HepG2 (cell line): ENCODE results near the gene CLHC1. TPM values are rescaled to one million over a fixed set of nuclear protein-coding genes. Genes with fewer than 3 reads are reported as not detected.

Experiments used
- ATAC-seq: fragments of 200-7000 bp; cut with Tn5 transposase; 3 replicates; pipeline ENCODE4 v1.9.1; 2020; ENCODE audit warnings: mild to moderate bottlenecking, moderate library complexity
- BruUV-seq: library from RNA; stranded (reverse); fragments of 400-500 nt; replicated peaks from 2 replicates; lab custom pipeline; 2021; lab: Mats Ljungman, UMichigan
- CTCF ChIA-PET: fragments of 300-600 bp; formaldehyde crosslinking; extraction: SDS; loops from one replicate; lab custom pipeline; 2021; ENCODE audit warnings: low total read pairs, inconsistent platforms, low intra/inter-chr PET ratio; lab: Yijun Ruan, JAX
- POLR2A ChIA-PET: fragments of 350-600 bp; sonication (Branson Sonifier 250); formaldehyde crosslinking; loops from one replicate; lab custom pipeline; 2020; ENCODE audit warnings: antibody characterized with exemption, inconsistent platforms; lab: Yijun Ruan, JAX
- DNase-seq: peaks from one replicate; pipeline ENCODE4 v3.0.0-alpha.2; 2015; ENCODE audit warnings: low spot score
- FAIRE-seq: peaks from 3 replicates; lab custom pipeline; 2011; peaks lifted over from hg19 to GRCh38; lab: Jason Lieb, UNC
- H2AFZ ChIP-seq: one replicate; pipeline ENCODE4 v1.6.1; 2011; ENCODE audit warnings: low read length, inconsistent platforms
- H3K27ac ChIP-seq: fragments of 300-600 bp; 3 replicates; pipeline ENCODE4 v1.8.0; 2011; ENCODE audit warnings: mixed run types, mild to moderate bottlenecking, mixed read lengths, low read length, inconsistent platforms; ENCODE audit not compliant: insufficient read depth; ENCODE audit errors: extremely low read length
- H3K27me3 ChIP-seq, 2 experiments: fragments of 200-600 bp in 1 of 2; 2 replicates in 1 of 2; 3 replicates in 1 of 2; pipeline versions ENCODE4 v1.6.0 to v1.8.0; 2011; ENCODE audit warnings: low read length in 2 of 2, mild to moderate bottlenecking in 2 of 2, moderate library complexity in 2 of 2, inconsistent platforms in 1 of 2; ENCODE audit not compliant: insufficient read depth in 2 of 2, control insufficient read depth in 1 of 2
- H3K36me3 ChIP-seq, 2 experiments: fragments of 200-600 bp in 1 of 2; replicated peaks in 1 of 2; 2 replicates in 1 of 2; 3 replicates in 1 of 2; pipeline versions ENCODE4 v1.5.1 to v1.8.0; 2011; ENCODE audit warnings: low read length in 2 of 2, inconsistent platforms in 1 of 2; ENCODE audit not compliant: insufficient read depth in 2 of 2, control insufficient read depth in 1 of 2
- H3K4me1 ChIP-seq: 2 replicates; pipeline ENCODE4 v1.5.1; 2012; ENCODE audit warnings: low read length, inconsistent platforms; ENCODE audit not compliant: insufficient read depth
- H3K4me2 ChIP-seq: 2 replicates; pipeline ENCODE4 v1.6.0; 2011; ENCODE audit warnings: low read depth, low read length, inconsistent platforms
- H3K4me3 ChIP-seq, 3 experiments: fragments of 200-600 bp in 1 of 3; sonication (generic), shearing (Covaris generic) in 1 of 3; replicated peaks in 1 of 3; 2 replicates each; pipeline ENCODE4 v1.5.1; 2011 to 2016; ENCODE audit warnings: low read length in 3 of 3, inconsistent platforms in 2 of 3, low read depth in 2 of 3, mild to moderate bottlenecking in 2 of 3, control low read depth in 1 of 3, mixed read lengths in 1 of 3; ENCODE audit not compliant: insufficient read depth in 1 of 3
- H3K79me2 ChIP-seq: one replicate; pipeline ENCODE4 v1.6.1; 2011; ENCODE audit warnings: low read length, inconsistent platforms; ENCODE audit not compliant: insufficient read depth
- H3K9ac ChIP-seq: 2 replicates; pipeline ENCODE4 v1.6.0; 2011; ENCODE audit warnings: mild to moderate bottlenecking, low read depth, low read length, inconsistent platforms; ENCODE audit not compliant: insufficient read depth
- H3K9me3 ChIP-seq: 2 replicates; pipeline ENCODE4 v1.5.1; 2012; ENCODE audit warnings: mild to moderate bottlenecking, low read length
- H4K20me1 ChIP-seq: 2 replicates; pipeline ENCODE4 v1.6.0; 2011; ENCODE audit warnings: inconsistent platforms, mild to moderate bottlenecking, low read length, moderate library complexity; ENCODE audit not compliant: insufficient read depth
- CAMTA2 ChIP-seq: sonication (generic); formaldehyde crosslinking; IDR thresholded peaks from 2 replicates; pipeline ENCODE4 v1.4.0; 2020; ENCODE audit warnings: mild to moderate bottlenecking, missing genetic modification reagents, borderline replicate concordance
- HDAC6 ChIP-seq: fragments of 200-600 bp; sonication (generic); IDR thresholded peaks from 2 replicates; pipeline ENCODE4 v1.7.0; 2017; ENCODE audit warnings: mild to moderate bottlenecking, antibody characterized with exemption, low read length, low read depth
- HNRNPK ChIP-seq: fragments of 200-400 bp; formaldehyde crosslinking; IDR thresholded peaks from 2 replicates; pipeline ENCODE4 v1.6.1; 2018; ENCODE audit warnings: low read length, low read depth, moderate library complexity, mild to moderate bottlenecking; ENCODE audit not compliant: poor library complexity, severe bottlenecking
- LCORL ChIP-seq, 2 experiments: fragments of 450-650 bp in 1 of 2; sonication (generic) in 1 of 2; formaldehyde crosslinking in 1 of 2; IDR thresholded peaks; 2 replicates each; pipeline versions ENCODE4 v1.5.0 to v1.6.1; 2017 to 2020; ENCODE audit warnings: antibody characterized with exemption in 1 of 2, missing genetic modification reagents in 1 of 2
- MZF1 ChIP-seq: sonication (generic); formaldehyde crosslinking; IDR thresholded peaks from 2 replicates; pipeline ENCODE4 v1.8.1; 2023; ENCODE audit warnings: mild to moderate bottlenecking, missing genetic modification reagents, borderline replicate concordance
- NCOA1 ChIP-seq: sonication (generic); formaldehyde crosslinking; IDR thresholded peaks from 2 replicates; pipeline ENCODE4 v1.9.0; 2021; ENCODE audit warnings: missing genetic modification reagents
- SMC3 ChIP-seq: IDR thresholded peaks from 2 replicates; pipeline ENCODE4 v1.6.1; 2011; ENCODE audit warnings: low read length, improper control_type of control experiment
- SNAPC2 ChIP-seq: sonication (generic); formaldehyde crosslinking; IDR thresholded peaks from 2 replicates; pipeline ENCODE4 v1.8.1; 2022; ENCODE audit warnings: mild to moderate bottlenecking, missing genetic modification reagents
- ZNF225 ChIP-seq: sonication (generic); formaldehyde crosslinking; IDR thresholded peaks from 2 replicates; pipeline ENCODE4 v1.4.0; 2020; ENCODE audit warnings: mild to moderate bottlenecking, missing genetic modification reagents
- ZNF232 ChIP-seq: sonication (generic); formaldehyde crosslinking; IDR thresholded peaks from 2 replicates; pipeline ENCODE4 v1.4.0; 2020; ENCODE audit warnings: missing genetic modification reagents, borderline replicate concordance
- ZNF30 ChIP-seq: sonication (generic); formaldehyde crosslinking; IDR thresholded peaks from 2 replicates; pipeline ENCODE4 v1.5.0; 2020; ENCODE audit warnings: mild to moderate bottlenecking, missing genetic modification reagents
- ZNF737 ChIP-seq: sonication (generic); formaldehyde crosslinking; IDR thresholded peaks from 2 replicates; pipeline ENCODE4 v1.5.0; 2020; ENCODE audit warnings: missing genetic modification reagents, mild to moderate bottlenecking, borderline replicate concordance
- WGBS: methylation state at CpG from one replicate; pipeline ENCODE4 v1.1.6; 2017; ENCODE audit warnings: low lambda C conversion rate; 5-methylcytosine and 5-hydroxymethylcytosine counted together
- in situ Hi-C: cut with HindIII; loops from 2 replicates; pipeline ENCODE4 v1.10.0; 2017; ENCODE audit warnings: low pct_unique_long_range_greater_than_20kb; ENCODE audit not compliant: extremely low pct_ligation_motif_present
- intact Hi-C: fragments of 100-400 bp; cut with micrococcal nuclease; formaldehyde crosslinking; loops from one replicate; pipeline ENCODE4 v1.10.0; 2022; ENCODE audit not compliant: unreplicated experiment
- polyA plus RNA-seq, 8 experiments: library from polyadenylated mRNA; depleted of rRNA in 3 of 8; stranded (reverse) in 7 of 8; unstranded in 1 of 8; fragments of >200 nt; fragmentation: Illumina TruSeq in 4 of 8; extraction: Trizol in 4 of 8; gene quantifications; 2 replicates each; pipeline versions ENCODE4 v1.2.1 to v1.2.3, GENCODE V29; 2011 to 2016; ENCODE audit warnings: low read depth in 4 of 8, missing spikeins in 1 of 8, mixed read lengths in 1 of 8; ENCODE audit not compliant: insufficient read depth in 1 of 8
- total RNA-seq, 5 experiments: library from RNA; depleted of rRNA; stranded (reverse); fragments of >200 nt; fragmentation: Illumina TruSeq; extraction: Trizol; gene quantifications; 2 replicates each; pipeline ENCODE4 v1.2.3, GENCODE V29; 2016; ENCODE audit warnings: low read depth in 1 of 5
- TF ChIP-seq, protein P1 (sequence below): sonication (generic); formaldehyde crosslinking; IDR thresholded peaks from 2 replicates; pipeline ENCODE4 v1.4.0; 2020; ENCODE audit warnings: low read depth, mild to moderate bottlenecking, missing genetic modification reagents
- TF ChIP-seq, protein P2 (sequence below): sonication (generic); formaldehyde crosslinking; IDR thresholded peaks from 2 replicates; pipeline ENCODE4 v1.5.1; 2020; ENCODE audit warnings: mild to moderate bottlenecking, missing genetic modification reagents, borderline replicate concordance
- TF ChIP-seq, protein P3 (sequence below): sonication (generic); formaldehyde crosslinking; IDR thresholded peaks from 2 replicates; pipeline ENCODE4 v1.5.0; 2020; ENCODE audit warnings: mild to moderate bottlenecking, missing genetic modification reagents
- TF ChIP-seq, protein P4 (sequence below): IDR thresholded peaks from 2 replicates; pipeline ENCODE4 v1.6.1; 2016; ENCODE audit warnings: mild to moderate bottlenecking, missing biosample characterization, missing genetic modification reagents
- TF ChIP-seq, protein P5 (sequence below): IDR thresholded peaks from 2 replicates; pipeline ENCODE4 v1.6.1; 2016; ENCODE audit warnings: low read depth

The CLHC1 gene
- total and polyA plus RNA-seq, 2 of the 13 experiments (the other 11 are each of a cell fraction or from before 2014, with no cell fraction given) = 9.8 to 12.6 TPM

DNA sequence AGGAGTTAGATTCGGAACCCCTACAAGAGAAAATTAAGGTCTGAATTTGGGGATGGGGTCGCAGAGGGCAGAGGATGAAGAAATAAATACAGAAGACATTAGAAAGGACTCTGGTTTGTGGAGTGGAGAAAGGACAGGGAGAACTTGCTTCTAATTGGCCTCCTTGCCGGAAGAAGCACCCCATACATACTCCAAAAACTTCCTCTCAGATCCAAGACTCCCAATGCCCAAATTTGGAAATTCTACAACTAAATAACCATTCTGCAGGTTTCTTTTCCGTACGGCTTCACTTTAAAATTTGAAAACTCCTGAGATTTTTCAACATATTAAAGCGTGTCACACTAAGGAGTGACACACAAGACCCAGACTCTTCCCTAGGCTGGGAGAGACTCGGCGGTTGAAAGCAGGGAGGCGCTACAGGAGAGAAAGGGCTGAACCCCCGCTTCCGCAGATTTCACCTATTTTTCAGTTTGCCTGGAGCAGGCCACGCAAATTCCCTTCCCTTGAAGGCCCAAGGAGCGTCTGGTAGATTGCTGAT lies 478 bp downstream of the CLHC1 start:
- in situ Hi-C loops (loop anchor here (5.0 kb wide), 1 partner anchor 36 kb away; the partner anchor contains the start of gene MTIF2), intact Hi-C loops (loop anchor here (1.0 to 10.0 kb wide), 5 partner anchors 37 to 283 kb away; partner anchors contain the start of genes CCDC88A, CFAP36, MTIF2 and RTN4)
- no peaks in the 10 kb centered on the region for H3K9me3 ChIP-seq
- H2AFZ ChIP-seq = peak overlapping the region; percentile 100
- H3K27me3 ChIP-seq = no peaks in the 10 kb centered on the region; a peak in 1 of 5 replicates
- CTCF ChIA-PET = no interaction called here
- WGBS = 3% methylated on average over 13 of the region's 13 CpGs
- H3K79me2 ChIP-seq = peaks cover 44% of the 10 kb centered on the region
- peaks cover 59% of the 10 kb centered on the region for H3K4me1 ChIP-seq
- DNase-seq (no peak), ATAC-seq (peak; percentile 56), FAIRE-seq (no peak)
- H3K27ac ChIP-seq = peak overlapping the region; percentile 98
- TSS peak; percentile 80 for BruUV-seq
- H4K20me1 ChIP-seq = peaks cover 13% of the 10 kb centered on the region; the same call in 1 of the 2 replicates
- H3K9ac ChIP-seq = peak overlapping the region; percentile 99
- peak overlapping the region; percentile 81 for H3K4me2 ChIP-seq
- POLR2A ChIA-PET = no interaction called here
- peaks cover 4 to 25% of the 10 kb centered on the region in 2 experiments; a peak in 4 of 5 replicates for H3K36me3 ChIP-seq
- peak overlapping the region; percentile 82 to 95 (median 93) for H3K4me3 ChIP-seq
- TF ChIP-seq HNRNPK = no peak
- TF ChIP-seq HDAC6 = no peak
- TF ChIP-seq ZNF737 (CRISPR knock-in tag) = no peak
- 0 out of 2 replicates have a peak, but pooled peaks have one; percentile 42 for TF ChIP-seq CAMTA2 (CRISPR knock-in tag)
- TF ChIP-seq, protein P1, sequence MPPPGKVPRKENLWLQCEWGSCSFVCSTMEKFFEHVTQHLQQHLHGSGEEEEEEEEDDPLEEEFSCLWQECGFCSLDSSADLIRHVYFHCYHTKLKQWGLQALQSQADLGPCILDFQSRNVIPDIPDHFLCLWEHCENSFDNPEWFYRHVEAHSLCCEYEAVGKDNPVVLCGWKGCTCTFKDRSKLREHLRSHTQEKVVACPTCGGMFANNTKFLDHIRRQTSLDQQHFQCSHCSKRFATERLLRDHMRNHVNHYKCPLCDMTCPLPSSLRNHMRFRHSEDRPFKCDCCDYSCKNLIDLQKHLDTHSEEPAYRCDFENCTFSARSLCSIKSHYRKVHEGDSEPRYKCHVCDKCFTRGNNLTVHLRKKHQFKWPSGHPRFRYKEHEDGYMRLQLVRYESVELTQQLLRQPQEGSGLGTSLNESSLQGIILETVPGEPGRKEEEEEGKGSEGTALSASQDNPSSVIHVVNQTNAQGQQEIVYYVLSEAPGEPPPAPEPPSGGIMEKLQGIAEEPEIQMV = no peak
- 0 out of 2 replicates have a peak, but pooled peaks have one; percentile 30 for TF ChIP-seq ZNF225 (CRISPR knock-in tag)
- no peak for TF ChIP-seq NCOA1
- TF ChIP-seq, protein P2, sequence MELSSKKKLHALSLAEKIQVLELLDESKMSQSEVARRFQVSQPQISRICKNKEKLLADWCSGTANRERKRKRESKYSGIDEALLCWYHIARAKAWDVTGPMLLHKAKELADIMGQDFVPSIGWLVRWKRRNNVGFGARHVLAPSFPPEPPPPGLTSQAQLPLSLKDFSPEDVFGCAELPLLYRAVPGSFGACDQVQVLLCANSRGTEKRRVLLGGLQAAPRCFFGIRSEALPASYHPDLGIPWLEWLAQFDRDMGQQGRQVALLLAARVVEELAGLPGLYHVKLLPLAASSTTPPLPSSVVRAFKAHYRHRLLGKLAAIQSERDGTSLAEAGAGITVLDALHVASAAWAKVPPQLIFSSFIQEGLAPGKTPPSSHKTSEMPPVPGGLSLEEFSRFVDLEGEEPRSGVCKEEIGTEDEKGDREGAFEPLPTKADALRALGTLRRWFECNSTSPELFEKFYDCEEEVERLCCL (CRISPR knock-in tag) = no peak
- TF ChIP-seq ZNF232 = peak; percentile 43; the same call in 1 of the 2 replicates
- 0 out of 2 replicates have a peak, but pooled peaks have one; percentile 48 for TF ChIP-seq ZNF30 (CRISPR knock-in tag)
- peak; percentile 75; the same call in 1 of the 2 replicates for TF ChIP-seq MZF1 (CRISPR knock-in tag)
- TF ChIP-seq, protein P3, sequence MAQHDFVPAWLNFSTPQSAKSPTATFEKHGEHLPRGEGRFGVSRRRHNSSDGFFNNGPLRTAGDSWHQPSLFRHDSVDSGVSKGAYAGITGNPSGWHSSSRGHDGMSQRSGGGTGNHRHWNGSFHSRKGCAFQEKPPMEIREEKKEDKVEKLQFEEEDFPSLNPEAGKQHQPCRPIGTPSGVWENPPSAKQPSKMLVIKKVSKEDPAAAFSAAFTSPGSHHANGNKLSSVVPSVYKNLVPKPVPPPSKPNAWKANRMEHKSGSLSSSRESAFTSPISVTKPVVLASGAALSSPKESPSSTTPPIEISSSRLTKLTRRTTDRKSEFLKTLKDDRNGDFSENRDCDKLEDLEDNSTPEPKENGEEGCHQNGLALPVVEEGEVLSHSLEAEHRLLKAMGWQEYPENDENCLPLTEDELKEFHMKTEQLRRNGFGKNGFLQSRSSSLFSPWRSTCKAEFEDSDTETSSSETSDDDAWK (CRISPR knock-in tag) = no peak
- TF ChIP-seq LCORL (IDR thresholded peaks at IDR 0.05) = no peak
- TF ChIP-seq LCORL (CRISPR knock-in tag; IDR thresholded peaks at IDR 0.05) = peak; percentile 68
- peak; percentile 70; the same call in 1 of the 2 replicates for TF ChIP-seq SNAPC2 (CRISPR knock-in tag)
- TF ChIP-seq, protein P4, sequence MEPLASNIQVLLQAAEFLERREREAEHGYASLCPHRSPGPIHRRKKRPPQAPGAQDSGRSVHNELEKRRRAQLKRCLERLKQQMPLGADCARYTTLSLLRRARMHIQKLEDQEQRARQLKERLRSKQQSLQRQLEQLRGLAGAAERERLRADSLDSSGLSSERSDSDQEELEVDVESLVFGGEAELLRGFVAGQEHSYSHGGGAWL (CRISPR knock-in tag) = no peak
- TF ChIP-seq, protein P5, sequence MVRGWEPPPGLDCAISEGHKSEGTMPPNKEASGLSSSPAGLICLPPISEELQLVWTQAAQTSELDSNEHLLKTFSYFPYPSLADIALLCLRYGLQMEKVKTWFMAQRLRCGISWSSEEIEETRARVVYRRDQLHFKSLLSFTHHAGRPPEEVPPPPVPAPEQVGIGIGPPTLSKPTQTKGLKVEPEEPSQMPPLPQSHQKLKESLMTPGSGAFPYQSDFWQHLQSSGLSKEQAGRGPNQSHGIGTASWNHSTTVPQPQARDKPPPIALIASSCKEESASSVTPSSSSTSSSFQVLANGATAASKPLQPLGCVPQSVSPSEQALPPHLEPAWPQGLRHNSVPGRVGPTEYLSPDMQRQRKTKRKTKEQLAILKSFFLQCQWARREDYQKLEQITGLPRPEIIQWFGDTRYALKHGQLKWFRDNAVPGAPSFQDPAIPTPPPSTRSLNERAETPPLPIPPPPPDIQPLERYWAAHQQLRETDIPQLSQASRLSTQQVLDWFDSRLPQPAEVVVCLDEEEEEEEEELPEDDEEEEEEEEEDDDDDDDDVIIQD (CRISPR knock-in tag) = no peak
- TF ChIP-seq SMC3 = 0 out of 2 replicates have a peak, but pooled peaks have one; percentile 2
